T-helper 2 cell treated with Interferon-gamma antibody and Interleukin-4, amounts not matched to agents 5 μg/mL and 100 μg/mL, for 36 hours (primary cell): ENCODE measurements around the gene ABCF3.

Experiments used
- DNase-seq: peaks from one replicate; pipeline ENCODE4 v3.0.0; 2021; ENCODE audit warnings: low spot score
- H3K27ac Mint-ChIP-seq: one replicate; pipeline ENCODE4 v1.8.0; 2021; ENCODE audit warnings: mild to moderate bottlenecking, mixed read lengths
- H3K27me3 Mint-ChIP-seq: one replicate; pipeline ENCODE4 v1.8.0; 2021; ENCODE audit warnings: low read depth, mixed read lengths
- H3K36me3 Mint-ChIP-seq: one replicate; pipeline ENCODE4 v1.8.0; 2021; ENCODE audit warnings: low read depth, mixed read lengths
- H3K4me1 Mint-ChIP-seq: one replicate; pipeline ENCODE4 v1.8.0; 2021; ENCODE audit warnings: low read depth, mixed read lengths
- H3K4me3 Mint-ChIP-seq: one replicate; pipeline ENCODE4 v1.8.0; 2022; ENCODE audit warnings: mild to moderate bottlenecking, moderate library complexity, mixed read lengths
- H3K9me3 Mint-ChIP-seq: one replicate; pipeline ENCODE4 v1.8.0; 2021; ENCODE audit warnings: mixed read lengths

The ABCF3 gene

GRCh38 chr3:184174284-184174645, 11.7 kb upstream of the ABCF3 start:
- Mint-ChIP-seq H3K27me3 (no peaks in the 10 kb centered on the region), H3K27ac (peak overlapping the region; percentile 63), H3K4me1 (peaks cover 20% of the 10 kb centered on the region), H3K36me3 (peaks cover 32% of the 10 kb centered on the region), H3K9me3 (no peaks in the 10 kb centered on the region), H3K4me3 (peak overlapping the region; percentile 98)
- DNase-seq, result no peak

GRCh38 chr3:184174646-184175492, 11.1 kb upstream of the ABCF3 start, which contains the start of gene AP2M1:
Gene AP2M1 (plus strand): TSS chr3:184174855. CDS start chr3:184176994, 2,139 bp downstream.
- Mint-ChIP-seq H3K27ac (peak within 1 kb of the TSS; percentile 90), H3K4me1 (peaks cover 20% of the 10 kb centered on the region), H3K27me3 (no peaks in the 10 kb centered on the region), H3K36me3 (peaks cover 35% of the 10 kb centered on the region), H3K4me3 (peak within 1 kb of the TSS; percentile 98), H3K9me3 (no peaks in the 10 kb centered on the region)
- peak; percentile 99 for DNase-seq

- DNase-seq, result no peak
- Mint-ChIP-seq H3K36me3 (peaks cover 41% of the 10 kb centered on the region), H3K9me3 (no peaks in the 10 kb centered on the region), H3K4me1 (peaks cover 20% of the 10 kb centered on the region), H3K27me3 (no peaks in the 10 kb centered on the region), H3K27ac (peak overlapping the region; percentile 90), H3K4me3 (peak overlapping the region; percentile 98)
Measured at GRCh38 chr3:184175506-184175905, 10.5 kb upstream of the ABCF3 start.

- Mint-ChIP-seq H3K36me3 (peaks cover 42% of the 10 kb centered on the region), H3K27ac (peak overlapping the region; percentile 90), H3K4me3 (peak overlapping the region; percentile 98), H3K9me3 (no peaks in the 10 kb centered on the region), H3K4me1 (peaks cover 20% of the 10 kb centered on the region), H3K27me3 (no peaks in the 10 kb centered on the region)
- no peak for DNase-seq
Measured at GRCh38 chr3:184175981-184176376, 10.0 kb upstream of the ABCF3 start.

GRCh38 chr3:184176377-184177330, 9.3 kb upstream of the ABCF3 start:
- no peak for DNase-seq
- H3K27ac Mint-ChIP-seq, result peak overlapping the region; percentile 90

GRCh38 chr3:184177331-184177731, 8.7 kb upstream of the ABCF3 start:
- DNase-seq, result no peak
- peaks cover 45% of the 10 kb centered on the region for H3K36me3 Mint-ChIP-seq
- peaks cover 20% of the 10 kb centered on the region for H3K4me1 Mint-ChIP-seq
- no peaks in the 10 kb centered on the region for H3K27me3 Mint-ChIP-seq
- no peak overlapping the region for H3K4me3 Mint-ChIP-seq
- no peaks in the 10 kb centered on the region for H3K9me3 Mint-ChIP-seq
- H3K27ac Mint-ChIP-seq, result no peak overlapping the region

More at GRCh38 chr3:184176377-184177330, 9.3 kb upstream of the ABCF3 start:
- H3K36me3 Mint-ChIP-seq, result peaks cover 41% of the 10 kb centered on the region
- peaks cover 20% of the 10 kb centered on the region for H3K4me1 Mint-ChIP-seq
- H3K4me3 Mint-ChIP-seq, result peak overlapping the region; percentile 98
- no peaks in the 10 kb centered on the region for H3K27me3 Mint-ChIP-seq
- no peaks in the 10 kb centered on the region for H3K9me3 Mint-ChIP-seq

GRCh38 chr3:184177767-184178306, 8.2 kb upstream of the ABCF3 start:
- Mint-ChIP-seq H3K9me3 (no peaks in the 10 kb centered on the region), H3K4me1 (peaks cover 20% of the 10 kb centered on the region), H3K4me3 (no peak overlapping the region), H3K27ac (no peak overlapping the region), H3K27me3 (no peaks in the 10 kb centered on the region), H3K36me3 (peaks cover 48% of the 10 kb centered on the region)
- DNase-seq, result no peak

- H3K27ac Mint-ChIP-seq, result no peak overlapping the region
- H3K4me1 Mint-ChIP-seq, result peaks cover 20% of the 10 kb centered on the region
- DNase-seq, result no peak
- H3K9me3 Mint-ChIP-seq, result no peaks in the 10 kb centered on the region
- peaks cover 53% of the 10 kb centered on the region for H3K36me3 Mint-ChIP-seq
- H3K4me3 Mint-ChIP-seq, result no peak overlapping the region
- no peaks in the 10 kb centered on the region for H3K27me3 Mint-ChIP-seq
Measured at GRCh38 chr3:184178521-184179138, 7.4 kb upstream of the ABCF3 start.

GRCh38 chr3:184180165-184180564, 5.8 kb upstream of the ABCF3 start:
- DNase-seq, result no peak
- H3K4me3 Mint-ChIP-seq, result no peak overlapping the region
- H3K9me3 Mint-ChIP-seq, result no peaks in the 10 kb centered on the region
- no peaks in the 10 kb centered on the region for H3K27me3 Mint-ChIP-seq
- H3K36me3 Mint-ChIP-seq, result peaks cover 60% of the 10 kb centered on the region
- H3K27ac Mint-ChIP-seq, result no peak overlapping the region
- H3K4me1 Mint-ChIP-seq, result peaks cover 21% of the 10 kb centered on the region

GRCh38 chr3:184181596-184181995, 4.4 kb upstream of the ABCF3 start:
- DNase-seq, result no peak
- no peak overlapping the region for H3K27ac Mint-ChIP-seq
- no peaks in the 10 kb centered on the region for H3K9me3 Mint-ChIP-seq
- peaks cover 58% of the 10 kb centered on the region for H3K36me3 Mint-ChIP-seq
- H3K4me3 Mint-ChIP-seq, result no peak overlapping the region
- H3K27me3 Mint-ChIP-seq, result no peaks in the 10 kb centered on the region
- H3K4me1 Mint-ChIP-seq, result peaks cover 16% of the 10 kb centered on the region

- Mint-ChIP-seq H3K27ac (no peak overlapping the region), H3K4me1 (peaks cover 19% of the 10 kb centered on the region), H3K9me3 (no peaks in the 10 kb centered on the region), H3K27me3 (no peaks in the 10 kb centered on the region), H3K4me3 (no peak overlapping the region), H3K36me3 (peaks cover 59% of the 10 kb centered on the region)
- no peak for DNase-seq
Measured at GRCh38 chr3:184183679-184184078, 2.3 kb upstream of the ABCF3 start.

- H3K4me3 Mint-ChIP-seq, result peak overlapping the region; percentile 97
- H3K27me3 Mint-ChIP-seq, result no peaks in the 10 kb centered on the region
- H3K4me1 Mint-ChIP-seq, result peaks cover 19% of the 10 kb centered on the region
- peak overlapping the region; percentile 81 for H3K27ac Mint-ChIP-seq
- peaks cover 55% of the 10 kb centered on the region for H3K36me3 Mint-ChIP-seq
- DNase-seq, result no peak
- no peaks in the 10 kb centered on the region for H3K9me3 Mint-ChIP-seq
Measured at GRCh38 chr3:184184546-184185230, 1.3 kb upstream of the ABCF3 start.
